ENCODE results near the gene CCHCR1.

Gene CCHCR1

DNA sequence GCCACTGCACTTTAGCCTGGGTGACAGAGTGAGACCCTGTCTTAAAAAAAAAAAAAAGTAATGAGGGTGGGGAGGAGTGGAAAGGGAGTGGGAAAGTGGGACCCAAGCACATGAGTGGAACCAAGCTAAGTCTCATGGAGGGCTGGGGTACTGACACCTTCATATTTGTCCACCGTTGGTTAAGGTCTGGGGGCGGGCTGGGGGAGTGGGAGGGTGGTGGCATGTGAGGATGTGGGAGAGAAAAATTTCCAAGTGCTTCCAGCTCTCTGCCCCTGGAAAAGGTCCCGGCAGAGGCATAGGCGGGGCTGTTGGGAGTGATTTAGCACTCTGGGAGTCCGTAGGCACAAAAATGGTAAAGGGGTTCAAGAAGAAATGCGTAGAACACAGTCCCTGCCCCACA is 24.8 kb downstream of the CCHCR1 start:
- DNase-seq (ENCODE audit: low read depth in 4 of 4, low spot score in 1 of 4) = no peak

DNA sequence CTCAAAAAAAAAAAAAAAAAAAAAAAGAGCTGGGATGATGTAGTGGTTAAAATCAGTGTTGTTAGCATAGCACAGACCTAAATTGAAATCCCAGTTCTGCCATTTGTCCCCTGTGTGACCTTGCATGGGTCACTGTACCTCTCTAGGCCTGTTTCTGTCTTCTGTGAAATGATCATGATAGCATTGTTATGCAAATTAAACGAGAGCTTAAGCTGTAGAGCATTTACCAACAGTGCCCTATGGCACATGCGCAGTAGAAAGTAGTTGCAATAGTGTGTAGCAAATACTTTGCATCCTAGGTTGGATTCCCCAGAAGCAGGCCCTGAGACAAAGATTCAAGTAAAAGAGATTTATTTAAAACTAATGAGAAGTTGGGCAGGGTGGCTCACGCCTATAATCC is 26.0 kb downstream of the CCHCR1 start:
- no peak for DNase-seq (ENCODE audit: low read depth in 4 of 4, low spot score in 1 of 4)

DNA sequence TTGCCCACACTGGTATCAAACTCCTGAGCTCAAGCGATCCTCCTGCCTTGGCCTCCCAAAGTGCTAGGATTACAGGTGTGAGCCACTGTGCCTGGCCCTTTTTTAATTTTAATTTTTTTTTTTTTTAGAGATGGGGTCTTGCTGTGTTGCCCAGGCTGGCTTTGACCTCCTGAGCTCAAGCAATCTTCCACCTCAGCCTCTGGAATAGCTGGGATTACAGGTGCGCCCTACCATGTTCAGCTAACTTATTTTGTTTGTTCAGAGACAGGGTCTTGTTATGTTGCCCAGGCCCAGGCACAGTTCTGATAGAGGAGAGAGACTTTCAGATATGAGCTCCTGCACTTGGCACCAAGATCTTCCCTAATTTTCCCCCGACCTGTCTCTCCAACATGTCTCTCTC is 26.9 kb downstream of the CCHCR1 start:
- DNase-seq (ENCODE audit: low read depth in 4 of 4, low spot score in 1 of 4) = no peak

DNA sequence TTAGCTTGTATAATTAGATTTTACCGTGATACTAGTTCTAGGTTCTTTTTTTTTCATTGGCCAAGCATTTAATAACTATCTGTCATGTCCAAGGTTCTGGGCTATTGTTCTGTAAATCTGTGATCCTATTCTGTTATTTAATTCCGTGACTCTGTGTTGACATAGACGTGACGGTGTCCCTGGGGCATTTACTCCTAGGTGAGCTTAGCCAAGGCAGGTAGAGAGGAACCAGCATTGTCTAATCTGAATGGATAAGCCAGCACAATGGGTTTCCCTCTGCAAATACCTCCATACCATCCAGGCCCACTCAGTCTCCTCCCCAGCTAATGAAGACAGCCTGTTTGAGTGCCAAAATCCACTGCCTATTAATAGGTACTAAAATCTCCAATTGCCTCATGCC is 28.5 kb downstream of the CCHCR1 start:
- no peak for DNase-seq (ENCODE audit: low read depth in 4 of 4, low spot score in 1 of 4)

DNA sequence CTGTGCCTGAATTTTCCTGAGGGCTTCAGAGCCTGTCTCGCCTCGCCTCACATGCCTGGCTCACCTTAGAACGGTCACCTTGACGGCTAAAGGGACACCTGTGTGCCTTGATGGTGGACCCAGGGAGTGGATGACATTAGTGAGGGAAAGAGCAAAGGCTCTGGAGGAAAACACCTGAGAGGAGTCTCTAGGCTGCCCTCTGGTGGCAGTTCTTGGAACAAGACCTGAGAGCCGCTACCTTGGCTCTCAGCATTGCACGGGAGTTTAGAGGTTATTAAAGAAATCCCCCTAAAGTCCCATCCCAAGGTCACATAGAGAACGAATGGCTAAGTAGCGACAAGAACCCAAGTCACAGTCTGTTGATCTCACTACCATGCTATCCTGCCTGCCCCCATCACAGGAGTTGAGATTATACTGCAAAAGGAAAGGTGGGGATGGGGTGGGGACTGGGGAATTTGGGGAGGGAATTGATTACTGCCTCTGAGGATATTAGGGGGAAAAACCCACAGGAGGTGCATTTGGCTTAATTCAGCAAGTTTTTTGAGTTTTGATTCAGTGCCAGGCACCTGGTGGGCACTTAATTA is 29.4 kb downstream of the CCHCR1 start:
- peak; percentile 42 to 71 (median 58) for DNase-seq (ENCODE audit: low read depth in 4 of 4, low spot score in 1 of 4)

DNA sequence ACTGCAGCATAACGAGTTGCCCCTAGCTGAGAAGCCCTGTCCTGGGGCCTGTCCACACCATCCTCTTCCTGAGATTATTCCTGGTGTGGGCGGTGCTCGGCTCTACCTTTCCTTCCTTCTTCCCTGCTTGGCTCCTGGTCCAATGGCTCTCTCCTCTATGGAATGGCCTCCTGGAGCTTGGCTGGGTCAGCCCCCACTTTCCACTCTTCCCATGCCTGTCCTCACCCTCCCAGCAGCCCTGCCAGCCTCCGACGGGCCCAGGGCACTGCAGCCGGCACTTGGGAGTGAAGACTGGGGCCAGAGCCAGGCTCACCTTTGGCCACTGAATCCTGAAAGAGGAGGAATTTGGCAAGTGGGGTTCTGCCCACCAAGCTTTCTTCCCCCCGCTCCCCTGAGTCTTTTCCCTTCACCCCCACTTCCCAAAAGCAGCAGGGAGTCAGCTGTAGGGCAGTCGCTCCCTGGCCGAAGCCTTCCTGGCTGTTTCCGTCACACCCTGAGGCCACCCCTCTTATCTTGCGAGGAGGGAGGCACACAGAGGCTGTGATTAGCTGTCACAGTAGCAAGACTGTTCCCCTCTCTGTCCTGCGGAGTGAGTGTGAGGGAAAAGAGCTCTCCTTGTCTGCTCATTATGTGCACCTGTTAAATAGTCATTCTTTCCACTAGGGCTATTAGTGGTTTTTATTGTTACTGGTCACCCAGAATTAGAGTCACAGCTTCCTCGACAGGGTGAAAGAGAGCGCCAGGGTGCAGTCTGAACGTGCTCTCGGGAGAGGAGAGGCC is 31.0 kb downstream of the CCHCR1 start:
- no peak for DNase-seq (ENCODE audit: low read depth in 4 of 4, low spot score in 1 of 4)

DNA sequence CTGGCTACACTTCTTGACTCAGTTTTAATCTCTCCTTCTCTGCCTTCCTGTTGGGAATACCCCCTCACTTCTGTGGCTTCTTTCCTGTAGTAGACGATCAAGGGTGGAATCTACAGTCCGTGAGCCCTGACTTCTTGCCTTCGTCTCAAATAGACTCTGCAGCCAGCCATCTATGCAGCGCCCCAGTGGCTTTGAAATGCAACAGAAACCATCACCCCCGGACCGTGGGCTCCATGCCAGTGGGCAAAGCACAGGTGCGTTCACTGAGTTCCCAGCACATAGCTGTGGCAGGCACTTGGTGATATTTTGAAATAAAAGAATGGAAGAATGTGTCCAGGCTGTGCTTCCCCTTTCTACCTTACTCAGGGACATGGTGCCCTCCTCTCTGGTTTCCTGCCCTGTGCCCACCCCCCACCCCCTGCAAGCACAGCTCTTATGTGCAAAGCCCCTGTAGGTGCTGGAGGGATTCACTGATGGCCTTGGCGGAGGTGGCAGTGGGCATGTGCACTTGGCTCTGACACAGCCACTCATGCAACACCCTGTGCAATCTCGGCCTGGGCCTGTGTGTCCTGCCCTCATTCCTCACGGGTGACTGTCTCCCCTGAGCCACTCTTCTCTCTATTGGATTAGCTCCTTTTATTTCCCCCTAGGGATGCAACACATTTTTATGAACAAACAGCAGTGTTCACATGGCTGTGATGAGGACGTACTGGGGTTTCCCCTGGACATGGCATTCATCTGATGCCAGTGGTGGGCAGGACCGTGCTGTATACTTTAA is 31.8 kb downstream of the CCHCR1 start:
- DNase-seq (ENCODE audit: low read depth in 4 of 4, low spot score in 1 of 4) = no peak

DNA sequence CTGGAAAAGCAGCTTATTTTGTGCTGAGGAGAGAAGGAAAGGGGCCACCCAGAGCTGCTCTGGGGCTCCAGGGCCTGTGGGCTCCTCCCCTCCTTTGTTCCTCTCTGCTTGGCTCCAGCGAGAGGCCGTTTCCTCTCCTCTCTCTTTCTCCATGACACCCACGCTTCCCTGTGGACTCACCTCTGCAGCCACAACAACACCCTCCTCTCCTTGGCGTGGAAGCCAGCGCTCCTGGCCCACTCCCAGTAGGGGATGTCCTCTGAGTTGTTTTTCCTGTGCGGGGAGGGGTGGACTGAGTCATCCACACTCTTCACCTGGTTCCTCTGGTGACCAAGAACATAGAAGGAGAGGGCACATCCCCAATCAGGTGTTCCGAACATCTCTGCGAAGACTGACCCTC is 32.4 kb downstream of the CCHCR1 start:
- no peak for DNase-seq (ENCODE audit: low read depth in 4 of 4, low spot score in 1 of 4)

DNA sequence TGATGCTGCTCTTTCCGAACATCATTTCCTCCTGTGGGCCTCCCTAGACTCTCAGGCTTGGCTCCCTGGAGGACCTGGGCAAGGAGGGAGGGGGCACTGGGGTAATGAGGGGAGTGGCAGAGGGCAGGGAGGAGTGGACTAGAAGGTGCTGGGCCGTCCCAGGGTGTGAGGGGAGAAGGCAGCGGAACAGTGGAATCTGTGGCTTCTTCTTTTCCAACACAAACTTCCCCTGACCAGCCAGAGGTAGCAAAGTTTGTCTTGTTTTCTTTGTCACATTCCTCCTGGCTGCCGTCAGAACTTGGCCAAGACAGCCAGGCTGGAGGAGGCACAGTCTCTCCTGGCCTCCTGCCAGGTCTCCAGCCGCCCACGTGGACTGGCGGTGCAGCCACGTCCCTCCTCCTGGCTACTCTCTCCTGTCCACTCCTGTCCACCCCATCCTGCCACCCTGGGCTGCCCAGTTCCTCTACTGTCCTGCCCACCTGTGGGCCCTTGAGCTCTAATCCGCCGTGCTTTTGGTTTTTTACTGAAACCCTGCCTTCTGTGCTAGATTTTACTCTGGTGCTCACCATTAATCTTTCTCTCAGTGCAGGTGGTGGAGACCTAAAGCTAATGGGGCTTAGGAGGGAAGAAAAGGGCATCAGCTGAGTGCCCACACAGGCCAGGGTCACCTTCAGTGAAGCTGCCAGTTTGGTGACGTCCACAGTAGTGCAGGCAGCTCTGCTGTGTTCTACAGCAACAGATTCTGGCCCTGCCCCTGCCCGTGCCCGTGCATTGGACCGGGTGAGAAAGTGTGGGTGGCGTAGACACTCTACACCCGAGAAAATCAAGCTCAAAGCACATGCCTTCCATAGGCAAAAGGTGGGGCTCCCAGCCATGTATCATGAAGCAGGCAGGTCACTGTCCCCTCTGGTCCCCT is 34.6 kb downstream of the CCHCR1 start:
- DNase-seq (ENCODE audit: low read depth in 4 of 4, low spot score in 1 of 4) = no peak

DNA sequence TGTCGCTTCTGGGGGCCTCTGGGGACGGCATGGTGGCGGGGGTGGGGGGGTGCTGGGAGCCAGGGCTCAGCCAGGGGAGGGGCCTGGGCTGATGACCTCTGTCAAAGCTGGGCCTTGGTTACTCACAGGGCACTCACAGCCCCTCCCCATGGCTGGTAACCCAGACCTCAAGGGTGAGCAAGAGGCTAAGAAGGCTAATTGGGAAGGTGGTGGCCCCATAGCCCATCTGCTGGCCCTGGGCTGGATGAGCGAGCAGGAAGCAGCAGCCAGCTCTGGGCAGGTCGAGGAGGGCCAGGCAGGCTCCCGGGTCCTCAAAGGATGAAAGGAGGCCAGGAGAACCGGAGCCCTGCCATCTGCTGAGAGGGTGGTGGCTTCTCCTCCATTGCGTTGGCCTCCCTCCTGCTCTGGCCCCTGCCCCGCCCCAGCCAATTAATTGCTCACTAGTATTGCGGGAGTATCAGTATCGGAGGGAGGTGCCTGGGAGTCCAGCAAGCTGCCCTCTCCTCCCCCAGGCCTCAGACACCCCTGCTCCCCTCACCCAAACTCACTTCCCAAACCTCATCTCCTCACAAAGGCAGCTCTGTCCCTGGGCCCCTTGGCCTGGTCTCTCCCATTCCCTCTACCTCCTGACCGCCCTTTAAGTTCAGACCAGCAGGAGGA is 36.3 kb downstream of the CCHCR1 start:
- no peak for DNase-seq (ENCODE audit: low read depth in 4 of 4, low spot score in 1 of 4)

DNA sequence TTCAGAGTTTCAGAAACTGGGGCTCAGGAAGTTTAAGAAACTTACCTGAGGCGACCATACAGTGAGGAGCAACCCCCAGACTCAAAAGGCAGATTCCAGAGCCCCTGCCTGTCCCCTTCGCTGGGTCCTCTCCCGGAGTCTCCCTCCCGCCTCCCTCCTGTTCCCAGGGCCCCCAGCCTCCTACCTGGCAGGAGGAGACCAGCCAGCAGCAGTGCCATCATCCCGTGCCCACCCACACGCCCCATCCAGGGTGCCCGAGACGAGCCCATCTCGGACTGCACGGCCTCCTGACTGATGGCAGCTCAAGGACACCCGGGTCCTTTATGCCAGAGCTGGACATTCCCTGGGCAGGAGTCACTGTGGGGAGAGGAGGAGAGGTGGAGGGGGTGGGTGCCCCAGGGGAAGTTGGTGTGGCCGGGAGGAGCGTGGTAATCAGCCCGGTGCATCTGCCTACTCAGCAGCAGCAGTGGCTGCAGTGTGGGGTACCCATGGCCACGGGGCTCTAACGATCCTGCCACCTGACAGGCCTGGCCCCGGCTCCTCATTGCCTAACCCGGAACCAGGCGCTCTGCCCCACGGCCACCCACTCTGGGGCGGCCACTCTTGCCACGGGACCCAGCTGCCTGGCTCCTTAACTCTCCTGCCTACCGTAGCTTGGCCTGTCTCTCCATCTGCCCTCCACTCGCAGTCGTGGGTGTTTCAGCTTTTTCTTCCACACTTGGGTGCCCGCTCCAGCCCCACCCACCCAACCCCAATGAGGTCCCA is 37.3 kb downstream of the CCHCR1 start, which contains the start of gene CDSN:
TSS of gene CDSN (minus strand) at position 296 of the 765 bp plus-strand sequence. CDS start at position 269, 27 bp downstream.
- no peak for DNase-seq (ENCODE audit: low read depth in 4 of 4, low spot score in 1 of 4)

DNA sequence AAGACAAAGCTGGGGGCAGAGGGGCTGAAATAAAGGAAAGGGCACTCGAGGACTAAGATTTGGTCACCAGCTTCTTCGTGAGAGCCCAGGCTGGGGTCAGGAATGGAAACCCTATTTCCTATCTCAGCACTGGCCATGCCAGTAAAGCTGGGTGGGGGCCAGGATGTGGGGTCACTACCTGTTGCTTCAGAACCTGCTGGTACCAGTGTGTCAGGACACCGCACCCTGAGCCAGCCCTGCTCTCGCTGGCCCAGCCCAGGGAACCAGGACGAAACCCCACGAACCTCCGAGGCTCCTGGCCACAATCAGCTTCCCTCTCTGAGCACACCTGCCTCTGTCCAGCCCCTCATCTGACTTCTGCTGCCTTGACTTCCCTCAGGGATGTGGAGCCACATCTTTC is 39.4 kb downstream of the CCHCR1 start:
- no peak for DNase-seq (ENCODE audit: low read depth in 4 of 4, low spot score in 1 of 4)

DNA sequence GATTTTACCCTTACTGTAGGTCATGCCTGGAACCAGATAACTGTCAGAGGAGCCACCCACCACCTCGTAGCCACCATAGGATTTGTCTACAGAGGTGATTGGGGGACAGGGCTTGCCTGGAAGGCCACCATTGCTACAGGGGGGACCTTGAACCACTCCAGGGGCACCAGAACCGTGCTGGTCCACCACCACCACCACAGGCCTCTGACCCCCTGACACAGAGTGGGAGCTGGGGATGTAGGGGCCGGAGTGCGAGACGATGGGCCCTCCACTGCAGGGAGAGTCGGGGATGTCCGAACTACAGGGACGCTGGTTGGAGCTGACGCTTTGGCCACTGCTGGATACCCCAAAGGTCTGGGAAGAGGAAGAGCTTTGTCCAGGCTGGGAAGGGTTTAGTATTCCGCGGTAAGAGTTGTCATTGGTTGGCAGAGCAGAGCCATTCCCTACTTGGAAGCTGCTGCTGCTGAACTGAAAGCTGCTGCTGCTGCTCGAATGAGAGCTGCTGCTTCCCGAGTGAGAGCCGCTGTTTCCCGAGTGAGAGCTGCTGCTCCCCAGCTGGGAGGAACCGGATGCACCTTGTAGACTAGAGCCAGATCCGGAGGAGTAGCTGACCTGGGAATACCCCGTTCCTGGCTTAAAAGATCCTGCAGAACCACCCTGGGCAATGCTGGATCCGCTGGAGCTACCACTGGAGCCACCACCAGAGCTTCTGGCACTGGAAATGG is 40.8 kb downstream of the CCHCR1 start:
- DNase-seq (ENCODE audit: low read depth in 4 of 4, low spot score in 1 of 4) = no peak

DNA sequence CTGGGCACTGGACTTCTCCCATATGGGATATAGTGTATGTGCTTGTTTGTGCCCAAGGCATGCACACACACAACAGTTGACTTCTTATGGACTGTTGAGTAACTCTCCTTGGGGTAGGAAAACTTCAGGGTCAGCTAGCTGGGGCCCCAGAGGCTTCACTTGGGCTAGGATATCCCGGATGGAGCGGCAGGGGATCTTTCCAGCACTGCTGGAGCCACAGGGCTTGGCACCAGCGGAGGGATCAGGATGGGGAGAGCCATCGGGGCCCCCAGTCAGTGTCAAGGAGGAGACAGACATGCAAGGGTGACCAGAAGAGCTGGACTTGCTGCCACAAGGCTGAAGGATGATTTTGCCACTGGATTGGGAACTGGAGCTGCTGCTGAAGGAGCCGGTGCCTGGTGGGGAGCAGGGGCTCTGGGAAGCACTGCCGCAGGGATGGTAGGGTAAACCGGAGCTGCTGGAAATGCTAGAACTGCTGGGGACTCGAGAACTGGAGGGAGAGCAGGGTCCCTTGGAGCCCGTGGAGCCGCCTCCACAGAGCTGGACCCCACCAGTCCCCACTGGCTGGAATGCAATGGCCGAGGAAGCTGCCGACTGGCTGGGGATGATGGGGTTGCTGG is 41.6 kb downstream of the CCHCR1 start:
- no peak for DNase-seq (ENCODE audit: low read depth in 4 of 4, low spot score in 1 of 4)

DNA sequence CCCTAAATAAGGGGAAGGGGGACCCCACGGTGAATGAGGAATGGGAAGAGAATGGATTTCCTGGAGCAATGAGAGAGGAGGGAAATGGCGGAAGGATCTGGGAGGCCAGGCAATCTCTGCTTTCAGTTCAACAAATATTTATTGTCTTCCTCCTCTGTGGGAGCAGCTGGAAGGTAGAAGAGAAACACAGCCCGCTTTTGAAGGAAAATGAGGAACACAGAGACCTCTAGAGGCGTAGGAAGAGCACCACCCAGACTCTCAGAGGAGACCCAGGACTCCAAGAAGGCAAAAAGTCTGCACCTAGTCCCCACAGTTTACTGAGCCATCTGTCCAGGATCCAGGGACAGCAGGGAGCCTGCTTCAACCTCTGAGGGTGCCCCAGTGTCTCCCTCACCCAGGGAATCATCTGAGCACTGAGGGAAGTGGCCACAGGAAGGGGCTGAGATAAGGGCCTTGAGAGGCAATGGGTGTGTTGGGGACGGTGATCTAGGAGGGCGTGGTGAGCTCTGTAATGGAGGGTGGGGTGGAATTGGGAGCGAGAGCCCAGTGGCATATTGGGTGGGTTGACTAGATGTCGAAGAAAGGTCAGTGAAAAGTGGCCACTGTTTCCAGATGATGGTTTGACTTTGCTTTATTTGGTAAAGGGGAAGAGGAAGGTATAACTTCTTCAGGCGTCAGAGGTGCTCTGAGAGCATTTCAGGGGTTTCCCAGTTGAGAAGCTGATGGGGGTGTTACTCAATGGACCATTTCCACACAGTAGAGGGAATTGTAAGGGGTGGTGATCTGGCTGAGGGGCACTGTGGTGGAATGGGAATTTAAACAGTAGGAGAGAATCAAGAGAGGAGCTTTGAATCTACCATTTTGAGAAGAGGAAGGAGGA is 42.4 kb downstream of the CCHCR1 start:
- DNase-seq (ENCODE audit: low read depth in 4 of 4, low spot score in 1 of 4) = no peak

DNA sequence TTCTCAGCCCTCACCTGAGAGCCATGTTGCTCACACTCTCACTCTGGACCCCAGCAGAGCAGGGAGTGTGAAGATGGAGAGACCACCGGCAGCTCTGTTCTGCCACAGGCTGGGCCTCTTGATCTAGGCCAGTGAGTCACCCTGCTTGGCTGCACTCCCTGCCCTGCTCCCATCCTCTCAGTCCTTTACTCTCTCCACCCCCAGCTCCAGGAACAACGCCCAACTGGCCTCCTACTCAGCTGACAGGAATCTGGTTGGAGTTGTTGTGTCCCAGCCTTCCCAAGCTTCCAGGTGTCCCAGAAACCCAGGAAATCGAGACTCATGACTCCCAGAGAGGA is 43.1 kb downstream of the CCHCR1 start, which contains the start of gene PSORS1C1:
TSS of gene PSORS1C1 (plus strand) at position 260 of the 338 bp plus-strand sequence. CDS start 14,833 bp downstream, outside the sequence.
- no peak for DNase-seq (ENCODE audit: low read depth in 4 of 4, low spot score in 1 of 4)

DNA sequence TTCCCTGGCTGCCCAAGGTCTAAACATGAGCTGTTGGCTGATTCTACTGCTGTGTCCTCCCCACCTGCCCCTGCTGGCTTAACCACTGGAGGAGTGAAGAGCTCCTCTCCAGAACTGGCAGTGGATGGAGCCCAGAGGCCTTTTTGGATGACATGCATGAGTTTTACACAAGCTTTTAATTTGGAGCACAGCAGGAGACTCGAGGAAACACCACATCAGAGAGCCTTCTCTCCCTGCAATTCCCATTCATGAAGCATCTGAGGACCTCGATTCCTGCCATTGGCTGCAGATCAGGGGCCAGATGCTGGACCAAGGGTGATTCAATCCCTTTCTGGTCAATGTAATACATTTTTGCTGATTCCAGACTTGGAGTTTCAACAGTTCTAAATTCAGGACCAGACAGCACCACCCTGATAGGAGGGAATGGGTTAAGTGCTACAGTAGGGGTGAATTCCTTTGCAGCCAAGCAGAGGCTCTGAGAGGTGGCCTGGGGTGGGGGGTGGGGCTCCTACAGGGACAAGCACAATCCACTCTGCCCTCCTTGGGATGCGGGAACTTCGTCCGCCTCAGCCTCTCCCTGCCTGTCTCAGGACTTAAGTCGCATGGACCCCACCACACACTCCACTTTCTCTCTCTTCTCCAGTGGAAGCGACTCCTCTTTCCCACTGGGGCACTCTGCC is 43.6 kb downstream of the CCHCR1 start:
- no peak for DNase-seq (ENCODE audit: low read depth in 4 of 4, low spot score in 1 of 4)
